Body of pancreas (tissue), 4 donors: Measurements from ENCODE around the gene KRTAP3-3. TPM values are rescaled to one million over a fixed set of nuclear protein-coding genes. Genes with fewer than 3 reads are reported as not detected.
"Not testable (repeated sequence)": the region's sequence is repeated elsewhere in the genome, so short reads cannot be mapped to it uniquely, and the experiment has no call there.

Experiments used
- ATAC-seq: fragments of 150-250 bp; one replicate; pipeline ENCODE4 v1.9.1; 2016
- DNase-seq, 4 donors: peaks; one replicate each; pipeline ENCODE4 v3.0.0-alpha.2; 2019
- H3K27ac ChIP-seq, 4 donors: fragments of 200-600 bp; sonication (generic); 1 replicate in 3 of 4; 2 replicates in 1 of 4; pipeline versions ENCODE4 v1.5.1 to v1.6.1; 2016 to 2019; ENCODE audit warnings: mild to moderate bottlenecking in 1 of 4, mixed read lengths in 1 of 4, moderate library complexity in 1 of 4
- H3K27me3 ChIP-seq, 2 donors: fragments of 200-600 bp; sonication (generic); one replicate each; pipeline ENCODE4 v1.6.0; 2016; ENCODE audit warnings: mild to moderate bottlenecking in 1 of 2
- H3K36me3 ChIP-seq, 2 donors: fragments of 200-600 bp; sonication (generic); replicated peaks in 1 of 2; 2 replicates each; pipeline ENCODE4 v1.5.1; 2016; ENCODE audit warnings: low read depth in 2 of 2; ENCODE audit not compliant: insufficient read depth in 1 of 2
- H3K4me1 ChIP-seq: fragments of 200-600 bp; sonication (generic); one replicate; pipeline ENCODE4 v1.6.0; 2016
- H3K4me3 ChIP-seq, 2 donors: fragments of 200-600 bp; sonication (generic); 1 replicate in 1 of 2; 2 replicates in 1 of 2; pipeline ENCODE4 v1.5.1; 2016 to 2019
- H3K9me3 ChIP-seq, 3 donors: fragments of 200-600 bp; sonication (generic); 1 replicate in 2 of 3; 2 replicates in 1 of 3; pipeline ENCODE4 v1.5.1; 2016
- POLR2A ChIP-seq, 3 donors: fragments of 450-650 bp; IDR thresholded peaks; one replicate each; pipeline ENCODE4 v1.6.1; 2016; ENCODE audit warnings: antibody characterized with exemption in 3 of 3, mild to moderate bottlenecking in 2 of 3
- WGBS, 2 donors: methylation state at CpG; one replicate each; pipeline ENCODE4 v1.1.5; 2017; 5-methylcytosine and 5-hydroxymethylcytosine counted together
- intact Hi-C: fragments of 100-400 bp; cut with DNase I; formaldehyde crosslinking; loops from one replicate; pipeline ENCODE4 v1.15.1; 2023
- total RNA-seq, 2 donors: library from RNA; depleted of rRNA; stranded (reverse); fragments of >200 nt; gene quantifications; one replicate each; pipeline ENCODE4 v1.1.0, GENCODE V29; 2016
- TF ChIP-seq, protein P1 (sequence below), 7 experiments: fragments of 450-650 bp in 4 of 7; fragments of 200-600 bp in 3 of 7; sonication (generic) in 3 of 7; IDR thresholded peaks; one replicate each; pipeline ENCODE4 v1.5.1; 2016 to 2019; ENCODE audit warnings: antibody characterized with exemption in 7 of 7

The KRTAP3-3 gene
- total RNA-seq, 2 donors from 2014 or later: not detected

- Histone ChIP-seq H3K36me3 (no peaks in the 10 kb centered on the region), H3K27me3 (no peaks in the 10 kb centered on the region), H3K4me3 (no peak overlapping the region), H3K4me1 (no peaks in the 10 kb centered on the region), H3K9me3 (no peaks in the 10 kb centered on the region), H3K27ac (no peak overlapping the region)
- ATAC-seq: no peak
- no peak for DNase-seq
- WGBS, 2 donors: 64% methylated on average over 4 of the region's 4 CpGs
- no peak for TF ChIP-seq POLR2A (IDR thresholded peaks at IDR 0.05)
- TF ChIP-seq, protein P1, sequence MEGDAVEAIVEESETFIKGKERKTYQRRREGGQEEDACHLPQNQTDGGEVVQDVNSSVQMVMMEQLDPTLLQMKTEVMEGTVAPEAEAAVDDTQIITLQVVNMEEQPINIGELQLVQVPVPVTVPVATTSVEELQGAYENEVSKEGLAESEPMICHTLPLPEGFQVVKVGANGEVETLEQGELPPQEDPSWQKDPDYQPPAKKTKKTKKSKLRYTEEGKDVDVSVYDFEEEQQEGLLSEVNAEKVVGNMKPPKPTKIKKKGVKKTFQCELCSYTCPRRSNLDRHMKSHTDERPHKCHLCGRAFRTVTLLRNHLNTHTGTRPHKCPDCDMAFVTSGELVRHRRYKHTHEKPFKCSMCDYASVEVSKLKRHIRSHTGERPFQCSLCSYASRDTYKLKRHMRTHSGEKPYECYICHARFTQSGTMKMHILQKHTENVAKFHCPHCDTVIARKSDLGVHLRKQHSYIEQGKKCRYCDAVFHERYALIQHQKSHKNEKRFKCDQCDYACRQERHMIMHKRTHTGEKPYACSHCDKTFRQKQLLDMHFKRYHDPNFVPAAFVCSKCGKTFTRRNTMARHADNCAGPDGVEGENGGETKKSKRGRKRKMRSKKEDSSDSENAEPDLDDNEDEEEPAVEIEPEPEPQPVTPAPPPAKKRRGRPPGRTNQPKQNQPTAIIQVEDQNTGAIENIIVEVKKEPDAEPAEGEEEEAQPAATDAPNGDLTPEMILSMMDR (IDR thresholded peaks at IDR 0.05): no peak
- intact Hi-C loops: no loop called here
Measured at GRCh38 chr17:41001795-41002194, 7.8 kb upstream of the KRTAP3-3 start.

GRCh38 chr17:40999563-40999962 lies 5.6 kb upstream of the KRTAP3-3 start, which contains the start of gene KRTAP3-2:
Gene KRTAP3-2 (minus strand): TSS chr17:40999906. CDS start chr17:40999853, 53 bp downstream.
- ATAC-seq, H3K36me3 ChIP-seq, H3K27ac ChIP-seq, H3K4me3 ChIP-seq, H3K9me3 ChIP-seq, intact Hi-C loops, DNase-seq, H3K4me1 ChIP-seq, H3K27me3 ChIP-seq: not testable (repeated sequence)
- WGBS, 2 donors: 74 to 79% methylated on average over 6 of the region's 6 CpGs

DNA sequence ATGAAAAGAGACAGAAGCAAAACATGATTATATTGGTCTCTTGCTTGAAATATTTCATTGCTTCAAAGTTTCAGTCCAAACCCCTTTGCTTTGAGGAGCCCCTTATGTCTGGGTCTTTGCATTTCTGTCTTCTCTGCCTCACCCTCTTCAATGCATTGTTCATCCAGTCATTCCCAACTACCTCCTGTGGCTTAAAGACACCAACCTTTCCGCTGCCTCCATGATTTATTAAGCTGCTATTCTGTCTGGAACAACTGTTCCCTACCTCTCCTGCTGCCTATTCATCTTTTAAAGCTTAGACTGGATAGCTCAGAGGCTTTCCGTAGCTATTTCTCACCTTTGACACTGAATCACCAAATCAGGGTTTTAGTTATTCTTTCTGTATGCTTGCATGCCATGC lies 3.4 kb upstream of the KRTAP3-3 start:
- Histone ChIP-seq H3K4me1 (peaks cover 2% of the 10 kb centered on the region), H3K9me3 (no peaks in the 10 kb centered on the region), H3K4me3 (no peak overlapping the region), H3K27ac (no peak overlapping the region), H3K27me3 (no peaks in the 10 kb centered on the region), H3K36me3 (no peaks in the 10 kb centered on the region)
- 71 to 73% methylated on average over 2 of the region's 2 CpGs for WGBS, 2 donors
- no peak for TF ChIP-seq POLR2A (IDR thresholded peaks at IDR 0.05)
- TF ChIP-seq, protein P1 (IDR thresholded peaks at IDR 0.05): no peak
- DNase-seq: no peak
- no peak for ATAC-seq
- intact Hi-C loops: no loop called here

GRCh38 chr17:40996829-40997228 lies 2.9 kb upstream of the KRTAP3-3 start:
- intact Hi-C loops: no loop called here
- no peak overlapping the region for H3K4me3 ChIP-seq
- no peak for ATAC-seq
- H3K4me1 ChIP-seq: peaks cover 4% of the 10 kb centered on the region
- DNase-seq: no peak
- no peaks in the 10 kb centered on the region for H3K27me3 ChIP-seq
- no peak overlapping the region for H3K27ac ChIP-seq
- no peaks in the 10 kb centered on the region for H3K9me3 ChIP-seq
- no peak for TF ChIP-seq POLR2A (IDR thresholded peaks at IDR 0.05)
- TF ChIP-seq, protein P1 (IDR thresholded peaks at IDR 0.05): no peak
- 71 to 73% methylated on average over 4 of the region's 4 CpGs for WGBS, 2 donors
- H3K36me3 ChIP-seq: no peaks in the 10 kb centered on the region

DNA sequence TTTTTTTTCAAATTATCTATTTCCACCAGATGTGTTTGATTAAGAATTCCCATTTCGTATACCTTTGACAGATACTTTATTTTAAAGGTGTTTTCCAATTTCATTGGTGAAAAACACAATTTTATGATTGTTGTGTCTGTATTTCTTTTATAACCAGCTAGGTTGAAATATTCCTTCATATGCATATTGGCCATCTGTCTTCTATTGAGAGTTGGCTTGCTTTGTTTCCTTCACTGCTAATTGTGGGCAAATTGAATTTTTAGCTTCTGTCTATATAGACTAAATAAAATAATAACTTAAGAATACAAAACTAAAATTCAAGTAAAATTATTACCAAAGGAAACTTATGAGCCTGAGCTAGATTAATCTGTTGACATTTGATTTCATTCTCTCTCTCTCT lies 1.2 kb upstream of the KRTAP3-3 start:
- H3K4me1 ChIP-seq: peaks cover 4% of the 10 kb centered on the region
- intact Hi-C loops: no loop called here
- no peaks in the 10 kb centered on the region for H3K36me3 ChIP-seq
- ATAC-seq (no peak), DNase-seq (no peak)
- no peak overlapping the region for H3K27ac ChIP-seq
- TF ChIP-seq, protein P1 (IDR thresholded peaks at IDR 0.05): no peak
- H3K27me3 ChIP-seq: no peaks in the 10 kb centered on the region
- WGBS, 2 donors: 29 to 36% methylated on average over 1 of the region's 1 CpG
- no peak overlapping the region for H3K4me3 ChIP-seq
- no peaks in the 10 kb centered on the region for H3K9me3 ChIP-seq
